Measurements from ENCODE around the gene POU6F2.

- TF ChIP-seq CTCF (IDR thresholded peaks at IDR 0.05) (no peak), IRF1 (CRISPR knock-in tag; IDR thresholded peaks at IDR 0.05) (no peak), USF2 (CRISPR knock-in tag; IDR thresholded peaks at IDR 0.05) (no peak), USF1 (CRISPR knock-in tag; IDR thresholded peaks at IDR 0.05) (no peak), TEAD4 (CRISPR knock-in tag; IDR thresholded peaks at IDR 0.05) (no peak), MAX (CRISPR knock-in tag; IDR thresholded peaks at IDR 0.05) (no peak), ZNF532 (CRISPR knock-in tag; IDR thresholded peaks at IDR 0.05; ENCODE audit: borderline replicate concordance) (no peak)
These were observed 92.5 kb downstream of the POU6F2 start for GRCh38 chr7:39069896-39070881.
